Mammary epithelial cell (primary cell): ENCODE results near the gene ZKSCAN5.

Experiments
- CTCF ChIP-seq, 2 donors: IDR thresholded peaks in 1 of 2; conservative IDR thresholded peaks in 1 of 2; 2 replicates each; pipeline ENCODE4 v1.5.1; 2011 to 2012; ENCODE audit warnings: inconsistent platforms in 2 of 2, low read length in 2 of 2, mild to moderate bottlenecking in 2 of 2, control low read depth in 1 of 2, low read depth in 1 of 2; ENCODE audit not compliant: insufficient read depth in 1 of 2; ENCODE audit errors: extremely low read depth in 1 of 2
- EZH2 ChIP-seq: IDR thresholded peaks from 2 replicates; pipeline ENCODE4 v1.6.1; 2012; ENCODE audit warnings: low read length, inconsistent platforms, borderline replicate concordance

- TF ChIP-seq CTCF (conservative IDR thresholded peaks at IDR 0.05 in 1 of 2, IDR thresholded peaks at IDR 0.05 in 1 of 2; ENCODE audit: extremely low read depth in 1 of 2, insufficient read depth in 1 of 2, low read depth in 1 of 2, low read length in 2 of 2), result no peak
- no peak for TF ChIP-seq EZH2
These were observed 3.8 kb upstream of the ZKSCAN5 start for GRCh38 chr7:99500637-99501009.
